HFF-Myc (cell line): ENCODE measurements around the gene STRA8.

ENCODE experiments used
- DNase-seq: peaks from one replicate; pipeline ENCODE4 v3.0.0-alpha.2; 2011; ENCODE audit warnings: low read depth; ENCODE audit errors: extremely low read depth
- H3K4me3 ChIP-seq: replicated peaks from 2 replicates; pipeline ENCODE4 v1.5.1; 2011; ENCODE audit warnings: low read depth, mild to moderate bottlenecking, control low read depth, low read length
- TF ChIP-seq, protein P1 (sequence below): IDR thresholded peaks from 2 replicates; pipeline ENCODE4 v1.5.1; 2012; ENCODE audit warnings: mild to moderate bottlenecking, low read depth, low read length, control low read depth; ENCODE audit errors: missing control alignments

STRA8 gene

DNA sequence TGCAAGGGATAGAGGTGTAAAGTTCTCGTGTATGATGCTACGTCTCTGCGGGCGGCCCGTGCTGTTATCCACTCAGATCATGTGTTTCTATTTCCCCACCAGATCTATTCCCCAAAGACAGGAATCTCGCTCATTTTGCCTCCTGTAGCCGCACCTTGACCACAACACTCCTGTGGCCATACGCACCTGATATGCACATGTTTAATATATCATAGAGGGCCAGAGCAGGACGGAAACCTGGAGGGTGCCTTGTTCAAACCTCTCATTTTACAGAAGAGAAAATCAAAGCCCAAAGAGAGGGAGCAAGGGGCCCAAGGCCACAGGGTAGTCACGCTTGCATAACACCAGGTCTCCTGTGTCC, 37.6 kb downstream of the STRA8 start:
- H3K4me3 ChIP-seq: no peak overlapping the region
- no peak for DNase-seq
- TF ChIP-seq, protein P1, sequence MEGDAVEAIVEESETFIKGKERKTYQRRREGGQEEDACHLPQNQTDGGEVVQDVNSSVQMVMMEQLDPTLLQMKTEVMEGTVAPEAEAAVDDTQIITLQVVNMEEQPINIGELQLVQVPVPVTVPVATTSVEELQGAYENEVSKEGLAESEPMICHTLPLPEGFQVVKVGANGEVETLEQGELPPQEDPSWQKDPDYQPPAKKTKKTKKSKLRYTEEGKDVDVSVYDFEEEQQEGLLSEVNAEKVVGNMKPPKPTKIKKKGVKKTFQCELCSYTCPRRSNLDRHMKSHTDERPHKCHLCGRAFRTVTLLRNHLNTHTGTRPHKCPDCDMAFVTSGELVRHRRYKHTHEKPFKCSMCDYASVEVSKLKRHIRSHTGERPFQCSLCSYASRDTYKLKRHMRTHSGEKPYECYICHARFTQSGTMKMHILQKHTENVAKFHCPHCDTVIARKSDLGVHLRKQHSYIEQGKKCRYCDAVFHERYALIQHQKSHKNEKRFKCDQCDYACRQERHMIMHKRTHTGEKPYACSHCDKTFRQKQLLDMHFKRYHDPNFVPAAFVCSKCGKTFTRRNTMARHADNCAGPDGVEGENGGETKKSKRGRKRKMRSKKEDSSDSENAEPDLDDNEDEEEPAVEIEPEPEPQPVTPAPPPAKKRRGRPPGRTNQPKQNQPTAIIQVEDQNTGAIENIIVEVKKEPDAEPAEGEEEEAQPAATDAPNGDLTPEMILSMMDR: no peak

GRCh38 chr7:135272303-135272702, 38.7 kb downstream of the STRA8 start:
- no peak overlapping the region for H3K4me3 ChIP-seq
- TF ChIP-seq, protein P1: no peak
- no peak for DNase-seq

DNA sequence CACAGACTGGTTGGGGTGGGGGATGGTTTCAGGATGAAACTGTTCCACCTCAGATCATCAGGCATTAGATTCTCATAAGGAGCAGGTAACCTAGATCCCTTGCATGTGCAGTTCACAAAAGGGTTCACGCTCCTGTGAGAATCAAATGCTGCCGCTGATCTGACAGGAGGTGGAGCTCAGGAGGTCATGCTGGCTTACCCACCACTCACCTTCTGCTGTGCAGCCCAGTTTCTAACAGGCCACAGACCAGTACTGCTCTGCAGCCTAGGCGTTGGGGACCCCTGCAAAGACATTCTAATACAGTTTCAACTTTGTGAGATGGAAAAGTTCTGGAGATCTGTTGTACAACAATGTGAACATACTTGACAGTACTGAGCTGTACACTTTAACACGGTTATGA, 39.9 kb downstream of the STRA8 start:
- no peak overlapping the region for H3K4me3 ChIP-seq
- TF ChIP-seq, protein P1: no peak
- DNase-seq: no peak

GRCh38 chr7:135274495-135275268, 41.0 kb downstream of the STRA8 start:
- H3K4me3 ChIP-seq: no peak overlapping the region
- peak; percentile 71 for DNase-seq
- TF ChIP-seq, protein P1: peak; percentile 82

GRCh38 chr7:135275971-135276580, 42.4 kb downstream of the STRA8 start:
- no peak overlapping the region for H3K4me3 ChIP-seq
- DNase-seq: no peak
- TF ChIP-seq, protein P1: no peak

GRCh38 chr7:135277161-135277560, 43.5 kb downstream of the STRA8 start:
- DNase-seq: no peak
- TF ChIP-seq, protein P1: no peak
- no peak overlapping the region for H3K4me3 ChIP-seq
